ENCODE data around the gene LOXL1.

GRCh38 chr15:73932381-73933191, 6.3 kb downstream of the LOXL1 start:
- TF ChIP-seq, protein P1, sequence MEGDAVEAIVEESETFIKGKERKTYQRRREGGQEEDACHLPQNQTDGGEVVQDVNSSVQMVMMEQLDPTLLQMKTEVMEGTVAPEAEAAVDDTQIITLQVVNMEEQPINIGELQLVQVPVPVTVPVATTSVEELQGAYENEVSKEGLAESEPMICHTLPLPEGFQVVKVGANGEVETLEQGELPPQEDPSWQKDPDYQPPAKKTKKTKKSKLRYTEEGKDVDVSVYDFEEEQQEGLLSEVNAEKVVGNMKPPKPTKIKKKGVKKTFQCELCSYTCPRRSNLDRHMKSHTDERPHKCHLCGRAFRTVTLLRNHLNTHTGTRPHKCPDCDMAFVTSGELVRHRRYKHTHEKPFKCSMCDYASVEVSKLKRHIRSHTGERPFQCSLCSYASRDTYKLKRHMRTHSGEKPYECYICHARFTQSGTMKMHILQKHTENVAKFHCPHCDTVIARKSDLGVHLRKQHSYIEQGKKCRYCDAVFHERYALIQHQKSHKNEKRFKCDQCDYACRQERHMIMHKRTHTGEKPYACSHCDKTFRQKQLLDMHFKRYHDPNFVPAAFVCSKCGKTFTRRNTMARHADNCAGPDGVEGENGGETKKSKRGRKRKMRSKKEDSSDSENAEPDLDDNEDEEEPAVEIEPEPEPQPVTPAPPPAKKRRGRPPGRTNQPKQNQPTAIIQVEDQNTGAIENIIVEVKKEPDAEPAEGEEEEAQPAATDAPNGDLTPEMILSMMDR (IDR thresholded peaks at IDR 0.05; ENCODE audit: low read depth, low read length): no peak
- no peak for TF ChIP-seq MAX (IDR thresholded peaks at IDR 0.05; ENCODE audit: low read depth, low read length)
- no peak for TF ChIP-seq POLR2A (IDR thresholded peaks at IDR 0.05; ENCODE audit: extremely low read depth, insufficient read length)
- TF ChIP-seq MYC (IDR thresholded peaks at IDR 0.05; ENCODE audit: low read depth, low read length): no peak

All from NB4 (cell line).